Measurements from ENCODE around the gene CNNM1. TPM values are rescaled to one million over a fixed set of nuclear protein-coding genes. Genes with fewer than 3 reads are reported as not detected.

Gene CNNM1
- polyA plus RNA-seq, 1 donor: 1.8 TPM

GRCh38 chr10:99337311-99337811, 8.2 kb downstream of the CNNM1 start:
- peak; percentile 42 for DNase-seq

GRCh38 chr10:99337901-99338300, 8.7 kb downstream of the CNNM1 start:
- no peak for DNase-seq

- DNase-seq: no peak
These were observed 9.9 kb downstream of the CNNM1 start for GRCh38 chr10:99339077-99339476.

GRCh38 chr10:99339563-99340047, 10.4 kb downstream of the CNNM1 start:
- no peak for DNase-seq

- no peak for DNase-seq
These were observed 11.5 kb downstream of the CNNM1 start for GRCh38 chr10:99340650-99341049.

- DNase-seq: no peak
These were observed 12.1 kb downstream of the CNNM1 start for GRCh38 chr10:99341248-99341647.

- DNase-seq: no peak
These were observed 12.8 kb downstream of the CNNM1 start for GRCh38 chr10:99341860-99342490.

- DNase-seq: no peak
These were observed 14.1 kb downstream of the CNNM1 start for GRCh38 chr10:99343262-99343661.

GRCh38 chr10:99344715-99345114, 15.6 kb downstream of the CNNM1 start:
- no peak for DNase-seq

GRCh38 chr10:99345350-99345749, 16.2 kb downstream of the CNNM1 start:
- no peak for DNase-seq

- DNase-seq: no peak
These were observed 17.1 kb downstream of the CNNM1 start for GRCh38 chr10:99346247-99346646.

GRCh38 chr10:99347672-99348071, 18.5 kb downstream of the CNNM1 start:
- no peak for DNase-seq

GRCh38 chr10:99353182-99353581, 24.0 kb downstream of the CNNM1 start:
- no peak for DNase-seq

GRCh38 chr10:99357691-99358090, 28.5 kb downstream of the CNNM1 start:
- DNase-seq: no peak

GRCh38 chr10:99358101-99358500, 28.9 kb downstream of the CNNM1 start:
- DNase-seq: no peak

GRCh38 chr10:99360934-99361333, 31.8 kb downstream of the CNNM1 start:
- no peak for DNase-seq

GRCh38 chr10:99364125-99364524, 35.0 kb downstream of the CNNM1 start:
- no peak for DNase-seq

- DNase-seq: no peak
These were observed 36.2 kb downstream of the CNNM1 start for GRCh38 chr10:99365311-99365710.

GRCh38 chr10:99365736-99366135, 36.6 kb downstream of the CNNM1 start:
- DNase-seq: no peak

GRCh38 chr10:99366666-99367065, 37.5 kb downstream of the CNNM1 start:
- DNase-seq: no peak

GRCh38 chr10:99368646-99369045, 39.5 kb downstream of the CNNM1 start:
- DNase-seq: no peak

- DNase-seq: no peak
These were observed 40.0 kb downstream of the CNNM1 start for GRCh38 chr10:99369126-99369525.

- no peak for DNase-seq
These were observed 40.4 kb downstream of the CNNM1 start for GRCh38 chr10:99369551-99369950.

GRCh38 chr10:99370993-99371392, 41.8 kb downstream of the CNNM1 start:
- no peak for DNase-seq
